ENCODE results near the gene IL2.

DNA sequence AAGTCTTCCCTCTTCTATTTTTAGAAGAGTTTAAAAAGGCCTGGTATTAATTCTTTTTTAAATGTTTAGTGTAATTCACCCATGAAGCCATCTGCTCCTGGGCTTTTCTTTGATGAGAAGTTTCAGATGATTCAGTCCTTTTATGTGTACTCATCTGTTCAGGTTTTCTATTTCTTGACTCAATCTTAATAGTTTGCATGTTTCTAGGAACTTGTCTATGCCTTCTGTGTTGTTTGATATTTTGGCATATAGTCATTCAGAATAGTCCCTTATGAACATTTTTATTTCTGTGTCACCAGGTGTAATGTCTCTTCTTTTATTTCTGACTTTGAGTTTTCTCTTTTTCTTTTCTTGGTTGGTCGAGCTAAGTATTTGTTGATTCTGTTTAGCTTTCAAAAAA, 20.2 kb upstream of the IL2 start:
- TF ChIP-seq, protein P1, sequence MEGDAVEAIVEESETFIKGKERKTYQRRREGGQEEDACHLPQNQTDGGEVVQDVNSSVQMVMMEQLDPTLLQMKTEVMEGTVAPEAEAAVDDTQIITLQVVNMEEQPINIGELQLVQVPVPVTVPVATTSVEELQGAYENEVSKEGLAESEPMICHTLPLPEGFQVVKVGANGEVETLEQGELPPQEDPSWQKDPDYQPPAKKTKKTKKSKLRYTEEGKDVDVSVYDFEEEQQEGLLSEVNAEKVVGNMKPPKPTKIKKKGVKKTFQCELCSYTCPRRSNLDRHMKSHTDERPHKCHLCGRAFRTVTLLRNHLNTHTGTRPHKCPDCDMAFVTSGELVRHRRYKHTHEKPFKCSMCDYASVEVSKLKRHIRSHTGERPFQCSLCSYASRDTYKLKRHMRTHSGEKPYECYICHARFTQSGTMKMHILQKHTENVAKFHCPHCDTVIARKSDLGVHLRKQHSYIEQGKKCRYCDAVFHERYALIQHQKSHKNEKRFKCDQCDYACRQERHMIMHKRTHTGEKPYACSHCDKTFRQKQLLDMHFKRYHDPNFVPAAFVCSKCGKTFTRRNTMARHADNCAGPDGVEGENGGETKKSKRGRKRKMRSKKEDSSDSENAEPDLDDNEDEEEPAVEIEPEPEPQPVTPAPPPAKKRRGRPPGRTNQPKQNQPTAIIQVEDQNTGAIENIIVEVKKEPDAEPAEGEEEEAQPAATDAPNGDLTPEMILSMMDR (optimal IDR thresholded peaks at IDR 0.05 in 1 of 3, IDR thresholded peaks at IDR 0.05 in 1 of 3, conservative IDR thresholded peaks at IDR 0.05 in 1 of 3; ENCODE audit: extremely low read depth in 1 of 3, insufficient read depth in 2 of 3, low read length in 3 of 3), result no peak
- no peak for TF ChIP-seq EZH2 (IDR thresholded peaks at IDR 0.05; ENCODE audit: low read length)

Data from keratinocyte (primary cell).